SK-N-SH treated with all-trans-retinoic acid at 6 μM for 48 hours (cell line): Measurements from ENCODE around the gene ZNF184.

ENCODE experiments used
- ESRRG ChIP-seq: fragments of 250-450 bp; sonication (Bioruptor Pico); IDR thresholded peaks from 2 replicates; pipeline ENCODE4 v1.6.1; 2021; ENCODE audit warnings: mild to moderate bottlenecking
- OSR1 ChIP-seq: fragments of 250-450 bp; sonication (Bioruptor Pico); IDR thresholded peaks from 2 replicates; pipeline ENCODE4 v1.8.0; 2022; ENCODE audit warnings: moderate library complexity, mild to moderate bottlenecking, inconsistent platforms
- TOX ChIP-seq: fragments of 250-450 bp; sonication (Bioruptor Pico); IDR thresholded peaks from 2 replicates; pipeline ENCODE4 v1.8.0; 2021; ENCODE audit warnings: mild to moderate bottlenecking, moderate library complexity, borderline replicate concordance
- ZFP3 ChIP-seq: fragments of 250-450 bp; sonication (Bioruptor Pico); IDR thresholded peaks from 2 replicates; pipeline ENCODE4 v1.5.0; 2020; ENCODE audit warnings: mild to moderate bottlenecking, moderate library complexity
- ZFP30 ChIP-seq: fragments of 450-650 bp; formaldehyde crosslinking; IDR thresholded peaks from 2 replicates; pipeline ENCODE4 v1.5.0; 2022; ENCODE audit warnings: mild to moderate bottlenecking, moderate library complexity
- ZNF565 ChIP-seq: fragments of 450-650 bp; formaldehyde crosslinking; conservative IDR thresholded peaks from 2 replicates; pipeline ENCODE4 v1.5.0; 2020; ENCODE audit warnings: low read depth, mild to moderate bottlenecking, moderate library complexity
- TF ChIP-seq, protein P1 (sequence below): fragments of 250-450 bp; sonication (Bioruptor Pico); IDR thresholded peaks from 2 replicates; pipeline ENCODE4 v1.5.1; 2020; ENCODE audit warnings: low read depth, mild to moderate bottlenecking, moderate library complexity
- TF ChIP-seq, protein P2 (sequence below): fragments of 250-450 bp; sonication (Bioruptor Pico); IDR thresholded peaks from 2 replicates; pipeline ENCODE4 v1.8.0; 2020; ENCODE audit warnings: mild to moderate bottlenecking, moderate library complexity, borderline replicate concordance

DNA sequence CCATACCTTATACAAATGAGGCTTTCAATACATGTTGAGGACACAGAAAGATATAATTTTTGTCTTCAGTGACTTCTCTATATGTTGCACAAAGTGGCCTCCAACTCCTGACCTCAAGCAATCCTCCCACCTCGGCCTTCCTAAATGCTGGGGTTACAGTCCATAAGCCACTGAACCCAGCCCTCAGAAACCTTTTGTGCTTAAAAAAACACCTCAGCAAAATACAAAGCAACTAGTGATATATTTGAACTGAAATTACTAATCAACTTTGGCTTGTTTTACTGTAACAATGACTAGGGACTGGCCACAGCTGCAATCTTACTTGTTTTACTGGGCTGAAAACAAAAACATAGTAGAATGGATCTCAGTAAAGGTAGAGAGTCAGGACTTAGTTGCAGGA is 3.2 kb upstream of the ZNF184 start:
- TF ChIP-seq ZFP30 (CRISPR knock-in tag) (no peak), ZNF565 (CRISPR knock-in tag) (no peak), OSR1 (CRISPR knock-in tag) (no peak), ZFP3 (CRISPR knock-in tag) (no peak), ESRRG (CRISPR knock-in tag) (no peak), TOX (CRISPR knock-in tag) (no peak)
- TF ChIP-seq, protein P1, sequence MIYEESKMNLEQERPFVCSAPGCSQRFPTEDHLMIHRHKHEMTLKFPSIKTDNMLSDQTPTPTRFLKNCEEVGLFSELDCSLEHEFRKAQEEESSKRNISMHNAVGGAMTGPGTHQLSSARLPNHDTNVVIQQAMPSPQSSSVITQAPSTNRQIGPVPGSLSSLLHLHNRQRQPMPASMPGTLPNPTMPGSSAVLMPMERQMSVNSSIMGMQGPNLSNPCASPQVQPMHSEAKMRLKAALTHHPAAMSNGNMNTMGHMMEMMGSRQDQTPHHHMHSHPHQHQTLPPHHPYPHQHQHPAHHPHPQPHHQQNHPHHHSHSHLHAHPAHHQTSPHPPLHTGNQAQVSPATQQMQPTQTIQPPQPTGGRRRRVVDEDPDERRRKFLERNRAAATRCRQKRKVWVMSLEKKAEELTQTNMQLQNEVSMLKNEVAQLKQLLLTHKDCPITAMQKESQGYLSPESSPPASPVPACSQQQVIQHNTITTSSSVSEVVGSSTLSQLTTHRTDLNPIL (CRISPR knock-in tag), result no peak
- TF ChIP-seq, protein P2, sequence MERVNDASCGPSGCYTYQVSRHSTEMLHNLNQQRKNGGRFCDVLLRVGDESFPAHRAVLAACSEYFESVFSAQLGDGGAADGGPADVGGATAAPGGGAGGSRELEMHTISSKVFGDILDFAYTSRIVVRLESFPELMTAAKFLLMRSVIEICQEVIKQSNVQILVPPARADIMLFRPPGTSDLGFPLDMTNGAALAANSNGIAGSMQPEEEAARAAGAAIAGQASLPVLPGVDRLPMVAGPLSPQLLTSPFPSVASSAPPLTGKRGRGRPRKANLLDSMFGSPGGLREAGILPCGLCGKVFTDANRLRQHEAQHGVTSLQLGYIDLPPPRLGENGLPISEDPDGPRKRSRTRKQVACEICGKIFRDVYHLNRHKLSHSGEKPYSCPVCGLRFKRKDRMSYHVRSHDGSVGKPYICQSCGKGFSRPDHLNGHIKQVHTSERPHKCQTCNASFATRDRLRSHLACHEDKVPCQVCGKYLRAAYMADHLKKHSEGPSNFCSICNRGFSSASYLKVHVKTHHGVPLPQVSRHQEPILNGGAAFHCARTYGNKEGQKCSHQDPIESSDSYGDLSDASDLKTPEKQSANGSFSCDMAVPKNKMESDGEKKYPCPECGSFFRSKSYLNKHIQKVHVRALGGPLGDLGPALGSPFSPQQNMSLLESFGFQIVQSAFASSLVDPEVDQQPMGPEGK, result no peak
